BE2C (cell line): ENCODE measurements around the gene FASTKD2. TPM values are rescaled to one million over a fixed set of nuclear protein-coding genes. Genes with fewer than 3 reads are reported as not detected.

ENCODE experiments used
- DNase-seq: peaks from one replicate; pipeline ENCODE4 v3.0.0-alpha.2; 2020
- H3K27me3 ChIP-seq: fragments of 250-450 bp; sonication (Bioruptor Pico); 2 replicates; pipeline ENCODE4 v1.5.1; 2020; ENCODE audit warnings: mild to moderate bottlenecking
- H3K36me3 ChIP-seq: fragments of 250-450 bp; sonication (Bioruptor Pico); 2 replicates; pipeline ENCODE4 v1.5.1; 2020; ENCODE audit warnings: mild to moderate bottlenecking
- H3K4me1 ChIP-seq: fragments of 250-450 bp; sonication (Bioruptor Pico); 2 replicates; pipeline ENCODE4 v1.5.1; 2020
- H3K4me3 ChIP-seq: 2 replicates; pipeline ENCODE4 v1.5.1; 2011; ENCODE audit warnings: low read depth, low read length
- H3K9me3 ChIP-seq: fragments of 250-450 bp; sonication (Bioruptor Pico); 2 replicates; pipeline ENCODE4 v1.5.1; 2020
- CTCF ChIP-seq: IDR thresholded peaks from 2 replicates; pipeline ENCODE4 v1.5.1; 2012; ENCODE audit warnings: mild to moderate bottlenecking, low read depth, low read length
- polyA plus RNA-seq: library from polyadenylated mRNA; unstranded; fragments of >200 nt; gene quantifications from one replicate; pipeline ENCODE4 v1.2.1, GENCODE V29; 2012; ENCODE audit warnings: low read depth, missing spikeins; ENCODE audit not compliant: insufficient read length, insufficient read depth

FASTKD2 gene
- 15.3 TPM for polyA plus RNA-seq

- Histone ChIP-seq H3K9me3 (no peaks in the 10 kb centered on the region), H3K36me3 (peaks cover 18% of the 10 kb centered on the region), H3K4me1 (peaks cover 2% of the 10 kb centered on the region; the same call in 1 of the 2 replicates), H3K27me3 (no peaks in the 10 kb centered on the region; the same call in 1 of the 2 replicates), H3K4me3 (peak within 1 kb of the TSS; percentile 84)
- peak; percentile 88 for DNase-seq
- TF ChIP-seq CTCF, result no peak
Measured at GRCh38 chr2:206765242-206766056, at the start of gene FASTKD2, which contains the start of gene MDH1B. Gene FASTKD2 (plus strand): TSS chr2:206765606. CDS start chr2:206766694, 1,088 bp downstream. Gene MDH1B (minus strand): TSS chr2:206765328. CDS start chr2:206765271, 57 bp downstream.

GRCh38 chr2:206716623-206717022 lies 48.8 kb upstream of the FASTKD2 start:
- Histone ChIP-seq H3K4me3 (no peak overlapping the region), H3K27me3 (no peaks in the 10 kb centered on the region), H3K4me1 (no peaks in the 10 kb centered on the region), H3K36me3 (no peaks in the 10 kb centered on the region), H3K9me3 (no peaks in the 10 kb centered on the region)
- DNase-seq, result peak; percentile 28
- no peak for TF ChIP-seq CTCF

- no peak for TF ChIP-seq CTCF
- no peaks in the 10 kb centered on the region for H3K4me1 ChIP-seq
- no peaks in the 10 kb centered on the region for H3K27me3 ChIP-seq
- no peaks in the 10 kb centered on the region for H3K36me3 ChIP-seq
- no peak for DNase-seq
- no peak within 1 kb of the TSS for H3K4me3 ChIP-seq
- no peaks in the 10 kb centered on the region for H3K9me3 ChIP-seq
Measured at GRCh38 chr2:206718296-206718695, 47.1 kb upstream of the FASTKD2 start, which contains the start of gene DYTN. Gene DYTN (minus strand): TSS chr2:206718396. CDS start chr2:206718279, 117 bp downstream.

GRCh38 chr2:206721256-206721920 lies 44.0 kb upstream of the FASTKD2 start:
- no peaks in the 10 kb centered on the region for H3K27me3 ChIP-seq
- H3K9me3 ChIP-seq, result no peaks in the 10 kb centered on the region
- H3K4me1 ChIP-seq, result no peaks in the 10 kb centered on the region
- no peaks in the 10 kb centered on the region for H3K36me3 ChIP-seq
- H3K4me3 ChIP-seq, result no peak overlapping the region
- TF ChIP-seq CTCF, result no peak
- no peak for DNase-seq

GRCh38 chr2:206723288-206723687 lies 42.1 kb upstream of the FASTKD2 start:
- TF ChIP-seq CTCF, result no peak
- Histone ChIP-seq H3K4me3 (no peak overlapping the region), H3K27me3 (no peaks in the 10 kb centered on the region), H3K36me3 (no peaks in the 10 kb centered on the region), H3K4me1 (no peaks in the 10 kb centered on the region), H3K9me3 (no peaks in the 10 kb centered on the region)
- no peak for DNase-seq
